IPS-18a (cell line): ENCODE data around the gene SH3TC1.

Experiments used
- H3K27ac ChIP-seq: one replicate; pipeline ENCODE4 v1.5.1; 2013; ENCODE audit warnings: low read length
- H3K27me3 ChIP-seq: one replicate; pipeline ENCODE4 v1.6.1; 2013; ENCODE audit warnings: mild to moderate bottlenecking, low read length; ENCODE audit not compliant: control insufficient read depth, insufficient read depth
- H3K36me3 ChIP-seq: one replicate; pipeline ENCODE4 v1.6.1; 2013; ENCODE audit warnings: low read depth, low read length; ENCODE audit not compliant: control insufficient read depth
- H3K4me1 ChIP-seq: one replicate; pipeline ENCODE4 v1.6.1; 2013; ENCODE audit warnings: low read depth, low read length; ENCODE audit not compliant: control insufficient read depth
- H3K4me3 ChIP-seq: one replicate; pipeline ENCODE4 v1.5.1; 2013; ENCODE audit warnings: low read length
- H3K9ac ChIP-seq: one replicate; pipeline ENCODE4 v1.6.1; 2013; ENCODE audit warnings: mild to moderate bottlenecking, low read length, moderate library complexity
- H3K9me3 ChIP-seq: one replicate; pipeline ENCODE4 v1.6.1; 2013; ENCODE audit warnings: low read depth, low read length; ENCODE audit not compliant: control insufficient read depth

The SH3TC1 gene

GRCh38 chr4:8215001-8215427, 15.9 kb downstream of the SH3TC1 start:
- H3K27me3 ChIP-seq: no peaks in the 10 kb centered on the region

GRCh38 chr4:8215641-8216442, 16.8 kb downstream of the SH3TC1 start:
- H3K4me1 ChIP-seq: peaks cover 3% of the 10 kb centered on the region
- H3K4me3 ChIP-seq: no peak overlapping the region
- no peaks in the 10 kb centered on the region for H3K27me3 ChIP-seq
- H3K36me3 ChIP-seq: no peaks in the 10 kb centered on the region
- no peak overlapping the region for H3K27ac ChIP-seq
- H3K9ac ChIP-seq: no peak overlapping the region
- H3K9me3 ChIP-seq: no peaks in the 10 kb centered on the region

More at GRCh38 chr4:8215001-8215427, 15.9 kb downstream of the SH3TC1 start:
- Histone ChIP-seq H3K27ac (no peak overlapping the region), H3K9me3 (no peaks in the 10 kb centered on the region), H3K4me3 (no peak overlapping the region), H3K4me1 (peaks cover 3% of the 10 kb centered on the region), H3K36me3 (no peaks in the 10 kb centered on the region), H3K9ac (no peak overlapping the region)

- Histone ChIP-seq H3K36me3 (no peaks in the 10 kb centered on the region), H3K4me3 (no peak overlapping the region), H3K27me3 (no peaks in the 10 kb centered on the region), H3K9me3 (no peaks in the 10 kb centered on the region), H3K9ac (no peak overlapping the region), H3K4me1 (peaks cover 3% of the 10 kb centered on the region), H3K27ac (no peak overlapping the region)
Observed at GRCh38 chr4:8216443-8217245, 17.6 kb downstream of the SH3TC1 start.

- H3K4me1 ChIP-seq: peaks cover 3% of the 10 kb centered on the region
- no peak overlapping the region for H3K27ac ChIP-seq
- no peaks in the 10 kb centered on the region for H3K27me3 ChIP-seq
Observed at GRCh38 chr4:8217246-8217511, 18.1 kb downstream of the SH3TC1 start.

GRCh38 chr4:8217871-8218270, 18.8 kb downstream of the SH3TC1 start:
- H3K27me3 ChIP-seq: no peaks in the 10 kb centered on the region
- H3K4me1 ChIP-seq: peaks cover 3% of the 10 kb centered on the region
- H3K4me3 ChIP-seq: no peak overlapping the region
- no peaks in the 10 kb centered on the region for H3K36me3 ChIP-seq
- no peak overlapping the region for H3K27ac ChIP-seq
- H3K9me3 ChIP-seq: no peaks in the 10 kb centered on the region
- H3K9ac ChIP-seq: no peak overlapping the region

More at GRCh38 chr4:8217246-8217511, 18.1 kb downstream of the SH3TC1 start:
- H3K36me3 ChIP-seq: no peaks in the 10 kb centered on the region
- no peak overlapping the region for H3K4me3 ChIP-seq
- no peak overlapping the region for H3K9ac ChIP-seq
- H3K9me3 ChIP-seq: no peaks in the 10 kb centered on the region

- Histone ChIP-seq H3K27me3 (no peaks in the 10 kb centered on the region), H3K4me3 (no peak overlapping the region), H3K27ac (no peak overlapping the region), H3K36me3 (no peaks in the 10 kb centered on the region), H3K4me1 (peaks cover 3% of the 10 kb centered on the region), H3K9ac (no peak overlapping the region), H3K9me3 (no peaks in the 10 kb centered on the region)
Observed at GRCh38 chr4:8218371-8219031, 19.4 kb downstream of the SH3TC1 start.

- Histone ChIP-seq H3K9ac (no peak overlapping the region), H3K4me1 (peaks cover 3% of the 10 kb centered on the region), H3K4me3 (no peak overlapping the region), H3K36me3 (no peaks in the 10 kb centered on the region), H3K27ac (no peak overlapping the region), H3K9me3 (no peaks in the 10 kb centered on the region), H3K27me3 (no peaks in the 10 kb centered on the region)
Observed at GRCh38 chr4:8219236-8219635, 20.1 kb downstream of the SH3TC1 start.

- Histone ChIP-seq H3K9me3 (no peaks in the 10 kb centered on the region), H3K9ac (no peak overlapping the region), H3K27me3 (no peaks in the 10 kb centered on the region), H3K4me1 (peaks cover 12% of the 10 kb centered on the region), H3K4me3 (no peak overlapping the region), H3K27ac (no peak overlapping the region), H3K36me3 (no peaks in the 10 kb centered on the region)
Observed at GRCh38 chr4:8220661-8221450, 21.8 kb downstream of the SH3TC1 start.

- H3K9ac ChIP-seq: no peak overlapping the region
- H3K4me1 ChIP-seq: peaks cover 19% of the 10 kb centered on the region
- no peaks in the 10 kb centered on the region for H3K9me3 ChIP-seq
- no peak overlapping the region for H3K4me3 ChIP-seq
- H3K36me3 ChIP-seq: no peaks in the 10 kb centered on the region
- H3K27ac ChIP-seq: no peak overlapping the region
- no peaks in the 10 kb centered on the region for H3K27me3 ChIP-seq
Observed at GRCh38 chr4:8221476-8221875, 22.4 kb downstream of the SH3TC1 start.

GRCh38 chr4:8221985-8222384, 22.9 kb downstream of the SH3TC1 start:
- H3K36me3 ChIP-seq: no peaks in the 10 kb centered on the region
- H3K9me3 ChIP-seq: no peaks in the 10 kb centered on the region
- no peaks in the 10 kb centered on the region for H3K27me3 ChIP-seq
- no peak overlapping the region for H3K9ac ChIP-seq
- H3K27ac ChIP-seq: no peak overlapping the region
- H3K4me1 ChIP-seq: peaks cover 22% of the 10 kb centered on the region
- H3K4me3 ChIP-seq: no peak overlapping the region
